HG02763 (cell line): ENCODE results near the gene TMEM240.
"Not testable (repeated sequence)": the region's sequence is repeated elsewhere in the genome, so short reads cannot be mapped to it uniquely, and the experiment has no call there.

Experiments used
- ATAC-seq: cut with Tn5 transposase; IDR thresholded peaks from one replicate; pipeline ENCODE4 v1.9.1; 2021; ENCODE audit warnings: mild to moderate bottlenecking, moderate library complexity; ENCODE audit not compliant: unreplicated experiment

TMEM240 gene

DNA sequence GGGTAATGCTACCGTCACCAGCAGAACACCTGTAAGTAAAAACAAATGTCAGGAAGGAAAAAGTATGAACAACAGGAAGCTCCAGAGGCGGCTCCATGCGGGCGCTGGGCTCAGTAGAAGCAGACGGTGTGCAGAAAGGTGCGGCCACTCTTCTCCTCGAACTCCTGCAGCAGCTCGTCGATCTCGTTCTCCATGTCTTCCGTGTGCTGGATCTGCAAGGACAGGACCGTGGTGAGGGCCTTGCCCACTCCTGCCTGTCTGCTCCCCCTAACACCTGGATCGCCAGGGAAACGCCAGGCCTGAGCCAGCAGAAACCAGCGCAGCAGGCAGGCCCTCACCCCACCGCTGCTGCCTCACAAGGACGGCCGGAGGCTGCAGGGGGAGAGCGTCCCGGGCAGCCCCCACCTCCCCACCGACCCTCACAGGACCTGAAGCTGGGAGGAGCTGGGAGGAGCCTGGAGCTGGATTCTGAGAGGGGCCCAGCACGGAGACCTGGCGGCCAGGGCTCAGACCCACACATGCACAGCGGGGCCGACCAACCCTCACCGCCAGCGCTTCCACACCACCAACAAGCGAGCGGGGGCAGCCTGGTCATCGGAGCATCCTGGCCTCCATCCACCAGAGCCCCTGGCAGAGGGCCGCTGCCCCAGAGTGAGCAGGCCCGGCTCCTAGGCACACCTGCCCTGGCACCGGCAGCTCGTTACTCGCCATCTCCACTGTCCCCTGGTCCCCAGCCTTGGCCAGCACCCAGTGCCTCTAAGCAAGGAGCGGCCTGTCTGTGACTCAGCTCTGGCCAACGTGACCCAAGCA is 1.7 kb upstream of the TMEM240 start:
- ATAC-seq = no peak

DNA sequence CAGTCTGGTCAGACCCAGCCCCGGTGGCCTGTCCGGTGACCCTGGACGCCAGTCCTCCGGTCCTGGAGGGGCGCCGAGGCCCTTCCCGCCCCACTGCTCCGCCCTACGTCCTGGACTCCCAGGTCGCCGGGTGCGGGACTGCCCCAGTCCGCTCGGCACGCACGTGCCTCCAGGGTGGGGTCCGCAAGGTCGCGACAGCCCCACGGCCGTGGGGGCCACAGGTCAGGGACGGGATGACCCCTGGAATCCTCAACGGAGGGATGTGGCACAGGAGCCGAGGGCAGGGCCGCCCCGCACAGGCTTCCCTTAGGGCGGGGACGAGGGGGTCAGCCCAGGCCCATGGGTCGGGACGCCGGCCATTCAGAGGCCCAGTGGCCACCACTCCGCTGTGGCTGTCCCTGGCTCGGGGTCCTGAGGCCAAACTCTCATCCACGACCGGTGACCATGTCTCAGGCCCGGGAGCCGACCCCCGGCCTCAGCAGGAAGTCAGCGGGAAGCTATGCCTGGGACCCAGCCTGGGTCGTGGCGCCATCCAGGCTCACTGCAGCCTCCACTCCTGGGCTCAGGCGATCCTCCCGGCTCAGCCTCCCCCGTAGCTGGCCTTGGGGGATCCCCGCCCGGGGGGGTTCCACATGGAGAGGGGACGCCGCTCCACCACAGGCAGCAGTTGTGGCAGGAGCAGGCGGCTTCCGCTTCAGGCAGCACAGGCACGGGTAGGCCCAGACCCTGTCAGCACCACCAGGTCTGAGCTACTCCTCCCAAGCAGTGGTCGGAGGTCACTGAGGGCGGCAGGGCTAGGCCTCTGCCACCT is 599 bp upstream of the TMEM240 start:
- ATAC-seq = no peak

DNA sequence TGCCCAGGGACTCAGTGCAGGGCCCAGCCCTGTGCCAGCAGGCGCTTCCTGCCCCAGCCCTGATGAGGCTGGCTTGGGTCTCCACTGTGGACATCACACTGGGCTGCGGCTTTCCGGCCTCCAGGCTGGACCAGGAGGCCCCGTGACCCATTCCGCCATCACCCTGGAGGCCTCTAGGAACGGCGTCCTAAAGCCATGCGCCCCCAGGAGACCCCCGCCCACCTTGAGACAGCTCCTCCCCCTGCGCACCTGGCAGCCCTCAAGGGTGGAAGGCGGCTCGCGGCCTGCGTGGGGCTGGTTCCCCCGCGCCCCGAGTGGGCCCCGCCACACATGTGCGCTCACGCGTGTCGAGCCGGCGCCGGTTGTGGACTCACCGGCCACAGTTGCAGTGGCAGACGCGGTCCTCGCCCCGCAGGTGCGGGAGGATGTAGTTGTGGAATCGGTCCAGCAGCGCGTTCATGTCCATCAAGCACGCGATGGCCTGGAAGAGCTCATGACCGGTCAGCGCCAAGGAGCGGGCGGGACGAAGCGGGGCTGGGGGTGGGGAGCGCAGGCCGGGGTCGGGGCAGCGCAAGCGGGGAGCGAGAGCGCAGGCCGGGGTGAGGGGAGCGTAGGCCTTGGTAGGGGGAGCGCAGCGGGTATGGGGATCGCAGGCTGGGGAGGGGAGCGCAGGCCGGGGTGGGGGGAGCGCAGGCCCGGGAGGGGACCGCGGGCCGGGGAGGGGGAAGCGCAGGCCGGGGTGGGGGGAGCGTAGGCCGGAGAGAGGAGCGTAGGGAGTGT is 924 bp downstream of the TMEM240 start:
- ATAC-seq = no peak

DNA sequence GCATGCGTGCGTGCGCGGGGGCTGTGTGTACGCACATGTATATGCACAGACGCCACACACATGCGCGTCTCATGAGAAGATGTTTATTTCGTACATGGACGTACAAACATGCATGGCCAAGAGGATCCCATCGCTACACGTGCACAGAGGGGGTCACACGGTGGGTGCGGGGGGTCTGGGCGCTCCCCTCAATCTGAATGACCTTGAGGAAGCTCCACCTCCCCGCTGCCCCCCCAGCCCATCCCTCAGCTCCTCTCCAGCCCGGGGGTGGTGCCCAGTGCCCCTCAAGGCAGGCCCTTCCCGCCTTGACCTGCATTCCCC is 1.5 kb downstream of the TMEM240 start:
- ATAC-seq = no peak

GRCh38 chr1:1538334-1538733 is 2.1 kb downstream of the TMEM240 start:
- ATAC-seq = no peak

- no peak for ATAC-seq
These were observed 2.7 kb downstream of the TMEM240 start for GRCh38 chr1:1537626-1538250.

DNA sequence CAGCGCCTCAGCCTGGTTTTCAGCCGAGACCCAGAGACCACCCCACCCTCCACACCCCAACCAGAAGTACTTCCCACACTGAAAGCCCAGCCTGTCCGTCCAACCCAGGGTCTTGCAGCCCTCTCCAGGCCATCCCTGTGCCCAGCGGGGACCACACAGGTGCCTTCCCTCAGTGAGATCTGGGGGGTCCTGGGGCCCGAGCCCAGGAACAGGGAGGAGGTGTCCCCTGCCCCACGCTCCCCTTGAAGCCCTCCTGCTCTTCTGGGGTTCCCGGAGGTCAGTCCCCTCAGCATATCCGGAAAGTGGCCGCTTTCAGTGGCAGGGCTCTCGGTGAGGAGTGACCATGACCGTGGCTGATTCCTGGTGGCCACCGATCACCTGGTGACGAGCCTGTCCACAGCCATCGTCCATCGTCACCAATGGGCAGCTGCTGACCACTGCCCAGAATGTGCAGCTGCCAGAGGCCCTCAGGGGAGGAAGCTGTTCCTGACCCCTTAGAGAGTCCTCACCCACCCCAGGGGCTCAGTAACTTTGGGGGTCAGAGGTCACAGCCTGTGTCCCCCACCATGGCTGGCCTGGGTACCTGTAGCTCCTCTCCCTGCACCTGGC is 3.4 kb downstream of the TMEM240 start:
- no peak for ATAC-seq

GRCh38 chr1:1536019-1536937 is 4.1 kb downstream of the TMEM240 start:
- no peak for ATAC-seq

- no peak for ATAC-seq
These were observed 5.0 kb downstream of the TMEM240 start for GRCh38 chr1:1535201-1536018.

GRCh38 chr1:1534401-1535154 is 5.8 kb downstream of the TMEM240 start:
- no peak for ATAC-seq

DNA sequence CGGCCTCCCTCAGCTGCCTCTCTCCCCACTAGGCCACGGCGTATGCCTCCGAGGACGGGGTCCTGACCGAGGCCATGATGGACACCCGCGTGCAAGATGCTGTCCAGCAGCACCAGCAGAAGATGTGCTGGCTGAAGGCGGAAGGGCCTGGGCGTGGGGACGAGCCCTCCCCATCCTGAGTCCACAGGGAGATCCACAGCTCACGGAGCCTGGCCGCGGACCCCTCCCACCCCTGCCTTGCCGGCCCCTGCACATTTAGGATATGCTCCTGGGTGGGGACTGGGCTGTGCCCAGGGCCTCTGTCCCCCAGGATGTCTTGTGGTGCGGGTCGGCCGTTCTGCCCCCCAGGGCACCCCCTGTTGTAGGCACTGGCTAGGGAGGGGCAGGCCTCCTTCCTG is 6.5 kb downstream of the TMEM240 start:
- ATAC-seq = not testable (repeated sequence)

- not testable (repeated sequence) for ATAC-seq
These were observed 7.1 kb downstream of the TMEM240 start for GRCh38 chr1:1533176-1533893.

DNA sequence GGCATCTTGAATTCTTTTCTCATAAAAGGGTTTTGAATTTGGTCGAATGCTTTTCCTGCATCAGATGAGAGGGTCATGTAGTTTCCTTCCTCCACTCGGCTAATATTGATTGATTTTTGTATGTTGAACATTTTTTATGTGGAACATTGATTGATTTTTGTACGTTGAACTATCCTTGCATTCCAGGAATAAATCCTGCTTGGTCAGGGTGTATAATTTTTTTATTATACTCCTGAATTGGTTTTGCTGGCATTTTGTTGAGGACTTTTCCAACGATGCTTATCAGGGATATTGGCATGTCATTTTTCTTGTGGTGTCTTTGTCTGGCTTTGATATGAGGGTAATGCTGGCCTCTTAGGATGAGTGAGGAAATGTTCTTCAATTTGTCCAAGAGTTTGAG is 8.5 kb downstream of the TMEM240 start:
- ATAC-seq = no peak

DNA sequence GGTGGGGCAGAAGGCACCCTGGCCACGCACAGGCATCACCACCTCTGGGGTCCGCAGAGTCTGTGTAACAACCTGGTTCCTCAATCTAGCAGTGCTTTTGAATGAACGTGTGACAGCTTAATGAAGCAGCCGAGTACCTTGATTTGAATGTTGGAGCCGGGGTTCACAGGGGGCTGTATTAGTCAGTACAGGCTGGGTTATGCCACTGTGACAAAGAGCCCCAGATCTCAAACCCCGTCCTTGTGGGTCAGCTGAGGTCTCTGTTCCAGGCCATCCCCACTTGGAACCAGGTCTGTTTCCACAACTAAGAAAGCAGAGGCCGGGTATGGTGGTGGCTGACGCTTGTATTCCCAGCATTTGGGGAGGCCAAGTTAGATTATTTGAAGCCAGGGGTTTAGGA is 10.5 kb downstream of the TMEM240 start:
- ATAC-seq = no peak

DNA sequence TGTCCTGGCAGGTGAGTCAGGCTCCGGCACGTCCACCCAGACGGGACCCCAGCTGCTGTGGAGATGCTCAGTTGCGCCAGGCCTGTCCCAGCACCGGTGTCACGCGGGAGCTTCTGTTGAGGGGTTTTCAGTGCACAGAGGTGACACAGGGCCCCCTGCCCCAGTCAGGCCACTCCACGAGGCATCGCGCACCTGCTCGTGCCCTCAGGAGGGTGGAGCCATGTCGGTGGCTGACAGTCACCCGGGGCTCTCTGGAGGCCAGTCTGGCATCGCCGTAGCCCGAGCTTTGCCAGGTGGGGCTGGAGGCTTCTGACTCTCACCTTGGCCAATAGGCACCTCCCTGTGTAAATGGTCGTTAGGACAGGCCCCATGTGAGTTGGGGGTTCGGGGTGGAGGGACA is 11.1 kb downstream of the TMEM240 start:
- ATAC-seq = no peak

GRCh38 chr1:1528301-1529267 is 11.8 kb downstream of the TMEM240 start:
- ATAC-seq = no peak
